ENCODE data around the gene DCT.

Gene DCT

DNA sequence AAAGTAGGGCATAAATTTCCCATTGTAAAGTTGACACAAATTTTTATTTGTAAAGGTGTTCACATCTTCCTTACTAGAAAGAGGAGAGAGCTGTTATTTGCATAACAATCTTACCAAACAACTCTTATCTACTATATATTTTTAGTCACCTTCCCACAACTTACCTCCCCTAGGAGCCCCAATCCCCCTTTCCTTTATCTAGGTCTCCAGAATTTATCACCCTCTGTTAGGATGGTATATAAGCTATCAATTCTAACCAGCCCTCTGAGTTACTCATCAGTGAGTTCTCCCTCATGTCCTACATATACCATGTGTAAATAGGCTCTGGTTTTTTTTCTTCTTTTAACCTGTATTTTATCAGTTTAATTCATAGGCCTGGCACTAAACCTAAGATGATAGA lies 62.2 kb downstream of the DCT start:
- no peak overlapping the region for H3K4me3 ChIP-seq (ENCODE audit: control insufficient read depth, low read depth, low read length)
- TF ChIP-seq, protein P1, sequence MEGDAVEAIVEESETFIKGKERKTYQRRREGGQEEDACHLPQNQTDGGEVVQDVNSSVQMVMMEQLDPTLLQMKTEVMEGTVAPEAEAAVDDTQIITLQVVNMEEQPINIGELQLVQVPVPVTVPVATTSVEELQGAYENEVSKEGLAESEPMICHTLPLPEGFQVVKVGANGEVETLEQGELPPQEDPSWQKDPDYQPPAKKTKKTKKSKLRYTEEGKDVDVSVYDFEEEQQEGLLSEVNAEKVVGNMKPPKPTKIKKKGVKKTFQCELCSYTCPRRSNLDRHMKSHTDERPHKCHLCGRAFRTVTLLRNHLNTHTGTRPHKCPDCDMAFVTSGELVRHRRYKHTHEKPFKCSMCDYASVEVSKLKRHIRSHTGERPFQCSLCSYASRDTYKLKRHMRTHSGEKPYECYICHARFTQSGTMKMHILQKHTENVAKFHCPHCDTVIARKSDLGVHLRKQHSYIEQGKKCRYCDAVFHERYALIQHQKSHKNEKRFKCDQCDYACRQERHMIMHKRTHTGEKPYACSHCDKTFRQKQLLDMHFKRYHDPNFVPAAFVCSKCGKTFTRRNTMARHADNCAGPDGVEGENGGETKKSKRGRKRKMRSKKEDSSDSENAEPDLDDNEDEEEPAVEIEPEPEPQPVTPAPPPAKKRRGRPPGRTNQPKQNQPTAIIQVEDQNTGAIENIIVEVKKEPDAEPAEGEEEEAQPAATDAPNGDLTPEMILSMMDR (conservative IDR thresholded peaks at IDR 0.05; ENCODE audit: control insufficient read depth, insufficient read depth, low read depth, low read length) = no peak
- DNase-seq (ENCODE audit: low read depth) = no peak

DNA sequence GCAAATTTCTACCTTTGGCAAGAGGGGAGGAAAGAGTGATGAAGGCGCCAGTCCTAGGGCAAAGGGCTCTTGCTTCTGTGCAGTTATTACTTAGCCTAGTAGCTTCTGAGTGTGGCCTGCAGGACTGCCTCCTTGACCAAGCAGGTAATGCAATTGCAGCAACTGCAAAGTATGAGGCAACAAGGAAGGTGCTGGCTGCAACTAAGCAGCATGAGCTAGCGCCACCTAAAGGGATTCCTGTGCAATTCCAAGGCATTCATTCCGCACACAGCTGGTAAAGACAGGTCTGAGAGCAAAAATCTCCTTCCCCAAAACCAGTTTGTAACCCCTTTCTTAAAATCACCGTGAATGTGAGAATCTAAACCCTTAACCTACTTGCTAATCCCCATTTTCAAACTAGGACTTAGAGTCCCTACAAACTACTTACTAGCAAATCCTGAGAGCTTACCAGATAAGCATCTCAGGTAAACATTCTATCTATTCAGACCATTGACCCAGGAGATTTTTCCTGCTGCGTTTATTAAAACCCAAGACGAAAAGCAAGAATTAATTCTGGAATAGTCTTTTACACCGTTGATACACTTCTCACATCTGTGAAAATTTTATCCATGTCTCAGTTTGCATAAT lies 62.9 kb downstream of the DCT start:
- TF ChIP-seq, protein P1 (conservative IDR thresholded peaks at IDR 0.05; ENCODE audit: control insufficient read depth, insufficient read depth, low read depth, low read length) = peak; percentile 64
- no peak overlapping the region for H3K4me3 ChIP-seq (ENCODE audit: control insufficient read depth, low read depth, low read length)
- DNase-seq (ENCODE audit: low read depth) = peak; percentile 52

DNA sequence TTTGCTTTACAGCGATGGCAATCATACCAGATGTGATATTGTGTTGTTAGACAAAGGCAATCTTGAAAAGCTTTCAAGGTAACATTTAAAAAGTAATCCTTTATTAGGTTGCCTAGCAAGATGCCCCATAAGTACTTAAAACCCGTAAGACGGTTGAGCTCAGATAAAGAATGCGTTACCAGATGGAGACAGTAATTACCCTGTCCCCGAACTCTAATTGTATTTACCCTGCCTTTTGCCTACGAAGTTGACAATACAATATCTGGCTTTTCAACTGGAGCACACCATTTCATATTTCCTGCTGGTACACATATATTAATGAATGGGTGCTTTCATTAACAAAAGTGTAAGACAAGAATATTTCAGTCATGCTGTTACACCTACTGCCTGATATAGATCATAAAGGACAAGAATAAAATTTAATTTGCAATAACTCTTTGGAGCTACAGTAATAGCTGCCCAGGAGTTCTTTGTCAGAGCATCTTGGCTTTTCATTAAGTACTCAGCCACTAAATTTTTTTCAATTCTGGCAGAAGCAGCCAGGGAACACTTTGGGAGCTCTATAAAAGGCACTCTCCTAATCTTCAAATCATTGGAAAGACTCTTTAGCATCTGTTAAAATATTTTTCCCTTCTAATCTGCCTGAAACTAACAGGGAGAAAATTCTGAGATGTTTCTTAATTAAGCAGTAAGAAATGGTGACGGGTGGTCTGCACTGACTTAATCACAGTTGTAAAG lies 63.8 kb downstream of the DCT start:
- TF ChIP-seq, protein P1 (conservative IDR thresholded peaks at IDR 0.05; ENCODE audit: control insufficient read depth, insufficient read depth, low read depth, low read length) = no peak
- no peak overlapping the region for H3K4me3 ChIP-seq (ENCODE audit: control insufficient read depth, low read depth, low read length)
- no peak for DNase-seq (ENCODE audit: low read depth)

DNA sequence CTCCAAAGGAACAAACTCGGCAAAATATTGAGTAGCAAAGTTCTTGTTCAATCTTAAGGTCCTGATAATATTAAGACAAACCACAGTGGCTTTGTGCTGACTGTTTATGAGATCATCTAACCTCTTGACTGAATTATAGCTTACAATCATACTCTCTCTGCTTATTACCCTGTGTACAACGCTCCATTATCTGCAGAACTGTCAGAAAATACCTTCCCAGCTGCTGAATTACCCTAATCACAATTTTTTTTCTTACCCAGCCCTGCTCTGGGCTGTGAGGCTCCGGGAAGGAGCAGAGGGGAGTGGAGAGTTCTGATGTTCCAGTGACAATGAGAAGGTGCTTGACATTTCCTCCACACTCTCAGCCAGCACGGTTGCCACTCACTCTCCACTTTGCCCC lies 64.8 kb downstream of the DCT start:
- no peak overlapping the region for H3K4me3 ChIP-seq (ENCODE audit: control insufficient read depth, low read depth, low read length)
- peak; percentile 36 for DNase-seq (ENCODE audit: low read depth)
- TF ChIP-seq, protein P1 (conservative IDR thresholded peaks at IDR 0.05; ENCODE audit: control insufficient read depth, insufficient read depth, low read depth, low read length) = no peak

DNA sequence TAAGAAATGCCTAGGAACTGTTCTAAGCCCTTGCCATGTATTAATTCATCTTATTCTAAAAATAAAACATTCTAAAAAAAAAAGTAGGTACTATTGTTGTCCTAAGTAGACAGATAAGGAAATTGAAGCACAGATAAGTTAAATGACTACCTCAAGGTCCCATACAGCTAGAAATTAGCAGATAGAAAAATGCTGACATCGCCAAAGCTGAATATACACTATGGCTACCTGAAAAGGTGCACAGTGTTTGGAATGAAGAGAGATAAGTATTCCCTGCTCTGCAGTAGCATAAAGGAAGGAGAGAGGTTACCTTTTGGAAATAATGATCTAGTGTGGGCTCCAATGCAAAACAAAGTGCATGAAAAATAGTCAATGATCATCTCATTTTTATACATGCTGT lies 65.3 kb downstream of the DCT start:
- TF ChIP-seq, protein P1 (conservative IDR thresholded peaks at IDR 0.05; ENCODE audit: control insufficient read depth, insufficient read depth, low read depth, low read length) = no peak
- no peak for DNase-seq (ENCODE audit: low read depth)
- H3K4me3 ChIP-seq (ENCODE audit: control insufficient read depth, low read depth, low read length) = no peak overlapping the region

DNA sequence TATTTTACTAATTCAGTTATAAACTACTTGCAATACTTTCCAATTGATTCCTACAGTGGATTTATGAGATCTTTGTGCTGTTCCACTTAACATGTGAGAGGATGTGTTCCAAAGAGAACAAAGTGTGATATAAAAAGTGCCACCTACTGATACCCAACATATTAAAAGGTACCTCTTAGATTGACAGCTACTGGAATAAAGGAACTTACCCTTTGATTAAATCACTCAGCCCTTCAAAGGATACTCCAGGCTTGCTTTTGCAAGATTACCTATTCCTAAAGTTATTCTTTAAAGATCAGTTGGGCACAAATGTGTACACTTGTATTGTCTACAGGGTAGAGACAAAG lies 65.9 kb downstream of the DCT start:
- TF ChIP-seq, protein P1 (conservative IDR thresholded peaks at IDR 0.05; ENCODE audit: control insufficient read depth, insufficient read depth, low read depth, low read length) = no peak
- no peak overlapping the region for H3K4me3 ChIP-seq (ENCODE audit: control insufficient read depth, low read depth, low read length)
- no peak for DNase-seq (ENCODE audit: low read depth)
